Spleen (tissue), 11 donors: Measurements from ENCODE around the gene TMEM163. TPM values are rescaled to one million over a fixed set of nuclear protein-coding genes. Genes with fewer than 3 reads are reported as not detected.
A peak's percentile ranks its signal among the peaks of the same experiment; 100 is the strongest.

Source experiments
- DNase-seq: peaks from one replicate; pipeline ENCODE4 v3.0.0-alpha.2; 2020
- H3K27ac ChIP-seq, 8 donors: fragments of 200-600 bp; sonication (generic) in 7 of 8; 1 replicate in 4 of 8; 2 replicates in 4 of 8; pipeline versions ENCODE4 v1.5.0 to v1.8.0; 2016 to 2021; ENCODE audit warnings: inconsistent platforms in 4 of 8, mild to moderate bottlenecking in 4 of 8, moderate library complexity in 1 of 8
- H3K27me3 ChIP-seq, 7 donors: fragments of 200-600 bp; sonication (generic) in 6 of 7; replicated peaks in 1 of 7; 1 replicate in 4 of 7; 2 replicates in 3 of 7; pipeline versions ENCODE4 v1.5.0 to v1.8.0; 2016 to 2021; ENCODE audit warnings: inconsistent platforms in 3 of 7, mild to moderate bottlenecking in 1 of 7
- H3K36me3 ChIP-seq, 6 donors: fragments of 200-600 bp; sonication (generic) in 5 of 6; 1 replicate in 4 of 6; 2 replicates in 2 of 6; pipeline versions ENCODE4 v1.5.0 to v1.8.0; 2016 to 2021; ENCODE audit warnings: inconsistent platforms in 2 of 6
- H3K4me1 ChIP-seq, 6 donors: fragments of 200-600 bp; sonication (generic) in 5 of 6; 1 replicate in 3 of 6; 2 replicates in 3 of 6; pipeline versions ENCODE4 v1.5.0 to v1.8.0; 2016 to 2021; ENCODE audit warnings: inconsistent platforms in 3 of 6
- H3K4me3 ChIP-seq, 8 donors: fragments of 200-600 bp; sonication (generic) in 7 of 8; 1 replicate in 4 of 8; 2 replicates in 4 of 8; pipeline versions ENCODE4 v1.5.0 to v1.8.0; 2016 to 2021; ENCODE audit warnings: inconsistent platforms in 4 of 8, mild to moderate bottlenecking in 4 of 8, moderate library complexity in 2 of 8
- H3K9me3 ChIP-seq, 8 donors: fragments of 200-600 bp; sonication (generic) in 7 of 8; 1 replicate in 4 of 8; 2 replicates in 4 of 8; pipeline versions ENCODE4 v1.5.0 to v1.8.0; 2016 to 2021; ENCODE audit warnings: inconsistent platforms in 4 of 8
- CTCF ChIP-seq, 11 experiments: fragments of 200-600 bp in 7 of 11; fragments of 450-650 bp in 4 of 11; sonication (generic) in 4 of 11; IDR thresholded peaks in 8 of 11; conservative IDR thresholded peaks in 3 of 11; 1 replicate in 7 of 11; 2 replicates in 4 of 11; pipeline versions ENCODE4 v1.4.0 to v1.8.0; 2016 to 2021; ENCODE audit warnings: antibody characterized with exemption in 11 of 11, inconsistent platforms in 4 of 11, mild to moderate bottlenecking in 1 of 11
- POLR2A ChIP-seq, 3 donors: fragments of 450-650 bp; IDR thresholded peaks; one replicate each; pipeline ENCODE4 v1.5.1; 2017; ENCODE audit warnings: antibody characterized with exemption in 3 of 3, mild to moderate bottlenecking in 1 of 3
- POLR2AphosphoS5 ChIP-seq, 3 donors: sonication (generic); formaldehyde crosslinking; IDR thresholded peaks; one replicate each; pipeline ENCODE4 v1.5.1; 2017; ENCODE audit warnings: antibody characterized with exemption in 3 of 3
- WGBS, 5 donors: extraction: QIAGEN DNeasy Blood & Tissue Kit in 3 of 5; methylation state at CpG; one replicate each; pipeline versions ENCODE4 v1.1.5 to v1.1.7; 2013 to 2018; 5-methylcytosine and 5-hydroxymethylcytosine counted together
- intact Hi-C: fragments of 100-400 bp; cut with DNase I; formaldehyde crosslinking; loops from one replicate; pipeline ENCODE4 v1.15.0; 2023; ENCODE audit warnings: low total_unique reads
- polyA plus RNA-seq, 3 donors: library from polyadenylated mRNA; stranded (reverse); fragments of 200-250 nt; gene quantifications; one replicate each; pipeline ENCODE4 v1.2.1, GENCODE V29; 2013
- total RNA-seq, 7 donors: library from RNA; depleted of rRNA in 3 of 7; stranded (reverse); fragments of >200 nt in 3 of 7; fragmentation: NEBNext Ultra II Directional in 4 of 7; extraction: Animal tissue kit (Norgen Biotek cat#: 25700) in 4 of 7; gene quantifications; one replicate each; pipeline versions ENCODE4 v1.1.0 to v1.2.1, GENCODE V29; 2016 to 2021
- donor health status: healthy with polysubstance abuse.
- donor health status: DM: no; HTN: no; CAD: no; lungs with moderate emphysema.
- donor health status: DM: no; HTN: no; CAD: no.
- donor health status: Bipolar disorder and iron deficiency.
- donor health status: healthy.
- donor health status: DM: no; HTN: no; CAD: no.
- donor health status: DM: yes; HTN: yes; CAD: no.

The TMEM163 gene
- total and polyA plus RNA-seq, 10 donors: 2.4 to 12.5 (median 3.7) TPM

- intact Hi-C loops: no loop called here
- no peak overlapping the region for H3K27ac ChIP-seq
- no peak overlapping the region for H3K4me3 ChIP-seq
- no peaks in the 10 kb centered on the region for H3K4me1 ChIP-seq
- 69 to 83% (median 77%) methylated on average over 6 of the region's 6 CpGs for WGBS, 5 donors
- no peaks in the 10 kb centered on the region for H3K36me3 ChIP-seq
- no peaks in the 10 kb centered on the region for H3K27me3 ChIP-seq
- TF ChIP-seq POLR2A (IDR thresholded peaks at IDR 0.05): no peak
- no peak for TF ChIP-seq POLR2AphosphoS5 (IDR thresholded peaks at IDR 0.05)
- TF ChIP-seq CTCF (IDR thresholded peaks at IDR 0.05 in 8 of 11, conservative IDR thresholded peaks at IDR 0.05 in 3 of 11): no peak
- DNase-seq: no peak
- H3K9me3 ChIP-seq: no peaks in the 10 kb centered on the region
Measured at GRCh38 chr2:134690629-134691215, 28.1 kb downstream of the TMEM163 start.

GRCh38 chr2:134689315-134689714 is 29.5 kb downstream of the TMEM163 start:
- no peaks in the 10 kb centered on the region for H3K36me3 ChIP-seq
- no peaks in the 10 kb centered on the region for H3K4me1 ChIP-seq
- H3K27ac ChIP-seq: no peak overlapping the region
- no peaks in the 10 kb centered on the region for H3K9me3 ChIP-seq
- 72 to 94% (median 86%) methylated on average over 3 of the region's 3 CpGs for WGBS, 5 donors
- DNase-seq: no peak
- no peaks in the 10 kb centered on the region for H3K27me3 ChIP-seq
- intact Hi-C loops: no loop called here
- H3K4me3 ChIP-seq: no peak overlapping the region
- TF ChIP-seq CTCF (IDR thresholded peaks at IDR 0.05 in 8 of 11, conservative IDR thresholded peaks at IDR 0.05 in 3 of 11) (no peak), POLR2AphosphoS5 (IDR thresholded peaks at IDR 0.05) (no peak), POLR2A (IDR thresholded peaks at IDR 0.05) (no peak)

GRCh38 chr2:134685967-134686366 is 32.8 kb downstream of the TMEM163 start:
- DNase-seq: no peak
- Histone ChIP-seq H3K4me3 (no peak overlapping the region), H3K36me3 (no peaks in the 10 kb centered on the region), H3K4me1 (no peaks in the 10 kb centered on the region), H3K27me3 (no peaks in the 10 kb centered on the region), H3K9me3 (no peaks in the 10 kb centered on the region), H3K27ac (no peak overlapping the region)
- TF ChIP-seq CTCF (IDR thresholded peaks at IDR 0.05 in 8 of 11, conservative IDR thresholded peaks at IDR 0.05 in 3 of 11): no peak
- TF ChIP-seq POLR2AphosphoS5 (IDR thresholded peaks at IDR 0.05): no peak
- 89 to 98% (median 92%) methylated on average over 3 of the region's 3 CpGs for WGBS, 5 donors
- intact Hi-C loops: no loop called here

GRCh38 chr2:134683561-134684112 is 35.2 kb downstream of the TMEM163 start:
- intact Hi-C loops: no loop called here
- no peaks in the 10 kb centered on the region for H3K27me3 ChIP-seq
- 33 to 68% (median 40%) methylated on average over 2 of the region's 2 CpGs for WGBS, 5 donors
- H3K4me1 ChIP-seq: peaks cover 3 to 21% (median 12%) of the 10 kb centered on the region in 6 donors
- H3K27ac ChIP-seq: peak overlapping the region in 3 of 8 donors; percentile 32 to 54 (median 50)
- no peak overlapping the region for H3K4me3 ChIP-seq
- DNase-seq: no peak
- no peaks in the 10 kb centered on the region for H3K36me3 ChIP-seq
- TF ChIP-seq POLR2AphosphoS5 (IDR thresholded peaks at IDR 0.05): no peak
- no peaks in the 10 kb centered on the region for H3K9me3 ChIP-seq
